ENCODE measurements around the gene CAPN9. TPM values are rescaled to one million over a fixed set of nuclear protein-coding genes. Genes with fewer than 3 reads are reported as not detected.

Gene CAPN9
- total and polyA plus RNA-seq, 2 donors (not counting 3 experiments of a cell fraction or from before 2014, with no cell fraction given), result not detected

- H3K9ac ChIP-seq (replicated peaks; ENCODE audit: extremely low read depth, insufficient read depth, low read length), result no peak overlapping the region
- intact Hi-C loops (cut with micrococcal nuclease) (no loop called here), dilution Hi-C loops (cut with MboI; ENCODE audit: extremely low pct_ligation_motif_present, low sequenced_read_pairs) (no loop called here)
- H3K9me1 ChIP-seq (replicated peaks; ENCODE audit: control insufficient read depth, extremely low read depth, insufficient read depth, low read length), result no peaks in the 10 kb centered on the region
- no peak overlapping the region for H3K4me2 ChIP-seq (ENCODE audit: insufficient read depth, low read length)
- no peaks in the 10 kb centered on the region for H3K79me2 ChIP-seq (ENCODE audit: control insufficient read depth, insufficient read depth, low read length)
- H4K20me1 ChIP-seq (replicated peaks; ENCODE audit: control insufficient read depth, extremely low read depth, insufficient read depth, low read length), result no peaks in the 10 kb centered on the region
- no peak overlapping the region for H3K27ac ChIP-seq (ENCODE audit: insufficient read depth, low read depth, low read length)
- ChIA-PET CTCF (no interaction called here), POLR2A (no interaction called here)
- H3K36me3 ChIP-seq (ENCODE audit: control insufficient read depth in 2 of 2, extremely low read depth in 1 of 2, insufficient read depth in 2 of 2, low read length in 2 of 2), result no peaks in the 10 kb centered on the region
- H3K4me1 ChIP-seq (ENCODE audit: control insufficient read depth, extremely low read depth, insufficient read depth, low read length), result no peaks in the 10 kb centered on the region
- no peak for DNase-seq (ENCODE audit: low read depth, low spot score)
- FAIRE-seq, result no peak
- H3K9me3 ChIP-seq (replicated peaks; ENCODE audit: control insufficient read depth, insufficient read depth, low read length), result no peaks in the 10 kb centered on the region
- H3K4me3 ChIP-seq (replicated peaks in 1 of 3; ENCODE audit: insufficient read depth in 1 of 3, low read depth in 1 of 3, low read length in 3 of 3), result no peak overlapping the region
- no peak for TF ChIP-seq MAX (IDR thresholded peaks at IDR 0.05; ENCODE audit: insufficient read depth, insufficient read length)
- no peak for TF ChIP-seq MYC (IDR thresholded peaks at IDR 0.05; ENCODE audit: low read depth, low read length)
- no peak for TF ChIP-seq POLR2AphosphoS5 (IDR thresholded peaks at IDR 0.05; ENCODE audit: insufficient read depth, low read depth, low read length)
- TF ChIP-seq JUN (IDR thresholded peaks at IDR 0.05; ENCODE audit: borderline replicate concordance, insufficient read depth, insufficient read length, low read depth), result no peak
- TF ChIP-seq CTCF (IDR thresholded peaks at IDR 0.05; ENCODE audit: extremely low read depth in 1 of 2, insufficient read depth in 1 of 2, low read depth in 1 of 2, low read length in 2 of 2), result no peak
- TF ChIP-seq FOS (IDR thresholded peaks at IDR 0.05; ENCODE audit: borderline replicate concordance, insufficient read depth, low read length), result no peak
- TF ChIP-seq GATA2 (IDR thresholded peaks at IDR 0.05; ENCODE audit: insufficient read depth, insufficient read length, low read depth, low read length), result no peak
- TF ChIP-seq POLR2A (IDR thresholded peaks at IDR 0.05; ENCODE audit: low read depth, low read length), result no peak
- TF ChIP-seq EZH2 (IDR thresholded peaks at IDR 0.05; ENCODE audit: borderline replicate concordance, low read depth, low read length, severe bottlenecking), result no peak
- H2AFZ ChIP-seq (ENCODE audit: low read depth, low read length), result no peak overlapping the region
- BruUV-seq (replicated peaks), result no TSS peak
- no peaks in the 10 kb centered on the region for H3K27me3 ChIP-seq (ENCODE audit: control insufficient read depth in 2 of 2, insufficient read depth in 2 of 2, low read length in 2 of 2)
Measured at GRCh38 chr1:230710543-230710904, 36.7 kb upstream of the CAPN9 start.
